B cell (primary cell): Measurements from ENCODE around the gene HDGFL2. TPM values are rescaled to one million over a fixed set of nuclear protein-coding genes. Genes with fewer than 3 reads are reported as not detected.

ENCODE experiments used
- ATAC-seq: fragments of 200-7000 bp; cut with Tn5 transposase; one replicate; pipeline ENCODE4 v1.10.0; 2021; ENCODE audit warnings: low read depth, mild to moderate bottlenecking, moderate number of reproducible peaks, moderate library complexity
- CTCF ChIA-PET: fragments of 350-600 bp; sonication (Branson Sonifier 250); formaldehyde crosslinking; loops from one replicate; lab custom pipeline; 2021; ENCODE audit warnings: antibody characterized with exemption, inconsistent platforms; lab: Charles Lee
- POLR2A ChIA-PET: fragments of 350-600 bp; sonication (Branson Sonifier 250); formaldehyde crosslinking; loops from one replicate; lab custom pipeline; 2021; ENCODE audit warnings: antibody characterized with exemption; lab: Charles Lee
- DNase-seq: peaks from one replicate; pipeline ENCODE4 v3.0.0; 2013
- H2AFZ ChIP-seq: 2 replicates; pipeline ENCODE4 v1.6.1; 2012; ENCODE audit warnings: mild to moderate bottlenecking, low read depth, low read length; ENCODE audit not compliant: insufficient read depth, poor library complexity, severe bottlenecking
- H3K27ac ChIP-seq, 2 donors: 1 replicate in 1 of 2; 2 replicates in 1 of 2; pipeline ENCODE4 v1.5.1; 2012 to 2013; ENCODE audit warnings: low read length in 2 of 2, mild to moderate bottlenecking in 2 of 2, moderate library complexity in 1 of 2
- H3K27me3 ChIP-seq, 4 experiments: fragments of 200-600 bp in 1 of 4; sonication (generic) in 1 of 4; replicated peaks in 1 of 4; 1 replicate in 2 of 4; 2 replicates in 2 of 4; pipeline versions ENCODE4 v1.6.1 to v1.7.0; 2013 to 2016; ENCODE audit warnings: low read length in 3 of 4, mild to moderate bottlenecking in 2 of 4, mixed read lengths in 1 of 4, moderate library complexity in 1 of 4; ENCODE audit not compliant: insufficient read depth in 4 of 4, control insufficient read depth in 3 of 4; ENCODE audit errors: control extremely low read depth in 1 of 4
- H3K36me3 ChIP-seq, 2 experiments: replicated peaks in 1 of 2; 1 replicate in 1 of 2; 2 replicates in 1 of 2; pipeline versions ENCODE4 v1.6.1 to v1.7.1; 2013; ENCODE audit warnings: low read length in 1 of 2; ENCODE audit not compliant: insufficient read depth in 2 of 2, control insufficient read depth in 1 of 2; ENCODE audit errors: control extremely low read depth in 1 of 2, extremely low read depth in 1 of 2
- H3K4me1 ChIP-seq, 2 donors: fragments of 200-600 bp in 1 of 2; sonication (generic) in 1 of 2; 1 replicate in 1 of 2; 2 replicates in 1 of 2; pipeline versions ENCODE4 v1.5.1 to v1.6.1; 2013 to 2017; ENCODE audit warnings: low read length in 2 of 2; ENCODE audit not compliant: control insufficient read depth in 2 of 2, insufficient read depth in 2 of 2
- H3K4me2 ChIP-seq: replicated peaks from 2 replicates; pipeline ENCODE3; 2012; ENCODE audit warnings: mild to moderate bottlenecking, low read depth, low read length; ENCODE audit not compliant: poor library complexity, severe bottlenecking
- H3K4me3 ChIP-seq, 5 experiments: fragments of 200-600 bp in 1 of 5; sonication (generic) in 1 of 5; 1 replicate in 3 of 5; 2 replicates in 2 of 5; pipeline versions ENCODE4 v1.5.1 to v1.7.0; 2011 to 2016; ENCODE audit warnings: low read length in 4 of 5, mild to moderate bottlenecking in 4 of 5, low read depth in 2 of 5, control low read depth in 1 of 5, moderate library complexity in 1 of 5; ENCODE audit not compliant: insufficient read depth in 1 of 5; ENCODE audit errors: control extremely low read depth in 1 of 5, extremely low read depth in 1 of 5
- H3K79me2 ChIP-seq: fragments of 200-600 bp; sonication (generic); one replicate; pipeline ENCODE4 v1.6.0; 2016; ENCODE audit warnings: low read length; ENCODE audit not compliant: control insufficient read depth, insufficient read depth
- H3K9ac ChIP-seq: fragments of 200-600 bp; sonication (generic); 2 replicates; pipeline ENCODE4 v1.6.1; 2017; ENCODE audit warnings: mild to moderate bottlenecking, low read length, moderate library complexity
- H3K9me3 ChIP-seq, 3 donors: one replicate each; pipeline versions ENCODE4 v1.6.1 to v1.7.1; 2013; ENCODE audit warnings: low read length in 2 of 3; ENCODE audit not compliant: control insufficient read depth in 2 of 3, insufficient read depth in 1 of 3; ENCODE audit errors: control extremely low read depth in 1 of 3
- H4K20me1 ChIP-seq: 2 replicates; pipeline ENCODE4 v1.6.0; 2012; ENCODE audit warnings: mild to moderate bottlenecking, low read length; ENCODE audit not compliant: insufficient read depth, control insufficient read depth, poor library complexity, severe bottlenecking
- H3K27ac Mint-ChIP-seq: one replicate; pipeline ENCODE4 v1.8.0; 2021; ENCODE audit warnings: mixed read lengths
- H3K27me3 Mint-ChIP-seq: one replicate; pipeline ENCODE4 v1.8.0; 2021; ENCODE audit warnings: mixed read lengths
- H3K4me1 Mint-ChIP-seq: one replicate; pipeline ENCODE4 v1.8.0; 2021; ENCODE audit warnings: mixed read lengths
- H3K4me3 Mint-ChIP-seq: one replicate; pipeline ENCODE4 v1.8.0; 2021; ENCODE audit warnings: mixed read lengths
- H3K9me3 Mint-ChIP-seq: one replicate; pipeline ENCODE4 v1.8.0; 2022; ENCODE audit warnings: mixed read lengths; ENCODE audit not compliant: insufficient read depth
- CTCF ChIP-seq: fragments of 200-600 bp; IDR thresholded peaks from one replicate; pipeline ENCODE4 v1.8.0; 2022; ENCODE audit warnings: antibody characterized with exemption, mild to moderate bottlenecking
- EZH2 ChIP-seq: IDR thresholded peaks from 2 replicates; pipeline ENCODE4 v1.6.1; 2012; ENCODE audit warnings: borderline replicate concordance, low read depth, mild to moderate bottlenecking, moderate library complexity, low read length; ENCODE audit not compliant: insufficient read depth, poor library complexity, severe bottlenecking
- WGBS: methylation state at CpG from one replicate; pipeline ENCODE4 v1.1.5; 2013; ENCODE audit warnings: missing lambda C conversion rate; ENCODE audit not compliant: insufficient coverage; 5-methylcytosine and 5-hydroxymethylcytosine counted together
- intact Hi-C: fragments of 100-400 bp; cut with micrococcal nuclease; formaldehyde crosslinking; loops from one replicate; pipeline ENCODE4 v1.10.0; 2022
- polyA plus RNA-seq: library from polyadenylated mRNA; depleted of rRNA; stranded (reverse); fragments of >200 nt; gene quantifications from 2 replicates; pipeline ENCODE4 v1.2.3, GENCODE V29; 2012
- total RNA-seq, 2 donors: library from RNA; stranded (reverse); fragments of 120-200 nt in 1 of 2; gene quantifications; 1 replicate in 1 of 2; 2 replicates in 1 of 2; pipeline versions ENCODE4 v1.2.3 to v1.2.4, GENCODE V29; 2013 to 2022

HDGFL2 gene
- total and polyA plus RNA-seq, 2 donors (not counting 1 experiment from before 2014, with no cell fraction given), result 18.4 to 49.9 TPM

GRCh38 chr19:4453232-4454179, 18.6 kb upstream of the HDGFL2 start:
- no peaks in the 10 kb centered on the region for H3K9me3 Mint-ChIP-seq
- no peaks in the 10 kb centered on the region for H3K27me3 ChIP-seq
- H3K79me2 ChIP-seq, result peaks cover 18% of the 10 kb centered on the region
- H3K4me2 ChIP-seq, result no peak overlapping the region
- H4K20me1 ChIP-seq, result peaks cover 46% of the 10 kb centered on the region
- no peak for TF ChIP-seq EZH2
- no peak for TF ChIP-seq CTCF
- H3K4me3 Mint-ChIP-seq, result no peak overlapping the region
- H2AFZ ChIP-seq, result no peak overlapping the region
- H3K27ac Mint-ChIP-seq, result no peak overlapping the region
- WGBS, result 78% methylated on average over 34 of the region's 34 CpGs
- ATAC-seq, result no peak
- no peaks in the 10 kb centered on the region for H3K27me3 Mint-ChIP-seq
- H3K9ac ChIP-seq, result no peak overlapping the region
- CTCF ChIA-PET, result interaction anchor here (0.5 kb wide), 1 partner anchor 11 kb away, joined by 3 read pairs; no protein-coding TSS in a partner anchor
- no peak overlapping the region for H3K27ac ChIP-seq
- POLR2A ChIA-PET, result interaction anchor here (0.6 kb wide), 1 partner anchor 23 kb away, joined by 5 read pairs; no protein-coding TSS in a partner anchor
- peaks cover 24% of the 10 kb centered on the region for H3K4me1 Mint-ChIP-seq
- H3K4me1 ChIP-seq, result peaks cover 9 to 19% of the 10 kb centered on the region in 2 donors
- no peak overlapping the region for H3K4me3 ChIP-seq
- no peak for DNase-seq
- H3K9me3 ChIP-seq, result no peaks in the 10 kb centered on the region
- peaks cover 1 to 33% of the 10 kb centered on the region in 2 experiments for H3K36me3 ChIP-seq
- intact Hi-C loops, result no loop called here
